ENCODE measurements around the gene SGPP1.

GRCh38 chr14:63701606-63702299 lies 26.1 kb downstream of the SGPP1 start:
- TF ChIP-seq EZH2 (IDR thresholded peaks at IDR 0.05; ENCODE audit: low read length, unreplicated experiment) (no peak), CTCF (conservative IDR thresholded peaks at IDR 0.05; ENCODE audit: low read depth, low read length) (no peak)
